Measurements from ENCODE around the gene FAM20B.

FAM20B gene

GRCh38 chr1:179052776-179053175, 27.1 kb downstream of the FAM20B start:
- peaks cover 14% of the 10 kb centered on the region for H3K9me3 Mint-ChIP-seq
- H3K36me3 Mint-ChIP-seq (ENCODE audit: low read depth): peaks cover 43% of the 10 kb centered on the region
- H3K4me1 Mint-ChIP-seq: no peaks in the 10 kb centered on the region
- H3K4me3 Mint-ChIP-seq: no peak overlapping the region
- no peaks in the 10 kb centered on the region for H3K27me3 Mint-ChIP-seq (ENCODE audit: low read depth, poor library complexity)
- H3K27ac Mint-ChIP-seq: no peak overlapping the region
- DNase-seq: no peak
- TF ChIP-seq CTCF (IDR thresholded peaks at IDR 0.05): no peak

DNA sequence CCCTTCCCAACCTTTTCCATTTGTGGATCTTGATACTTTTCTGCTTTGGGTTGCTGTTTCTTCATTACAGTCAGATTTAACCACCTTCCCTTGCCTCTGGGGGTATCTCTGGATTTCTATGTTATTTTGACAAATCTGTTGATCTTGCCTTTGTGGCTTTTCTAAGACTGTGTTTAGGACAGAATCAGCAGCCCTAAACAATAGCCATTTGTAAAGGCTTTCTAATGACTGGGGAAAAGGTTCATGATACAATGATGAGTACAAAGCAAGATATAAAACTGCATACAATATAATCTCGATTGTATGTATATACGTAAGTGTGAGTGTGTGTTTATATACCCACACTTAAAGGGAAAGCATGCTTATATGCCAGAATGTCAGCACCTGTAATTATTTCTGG, 27.8 kb downstream of the FAM20B start:
- Mint-ChIP-seq H3K4me3 (no peak overlapping the region), H3K9me3 (peaks cover 14% of the 10 kb centered on the region), H3K27ac (no peak overlapping the region), H3K4me1 (peaks cover 4% of the 10 kb centered on the region), H3K27me3 (ENCODE audit: low read depth, poor library complexity) (no peaks in the 10 kb centered on the region), H3K36me3 (ENCODE audit: low read depth) (peaks cover 47% of the 10 kb centered on the region)
- no peak for TF ChIP-seq CTCF (IDR thresholded peaks at IDR 0.05)
- no peak for DNase-seq

DNA sequence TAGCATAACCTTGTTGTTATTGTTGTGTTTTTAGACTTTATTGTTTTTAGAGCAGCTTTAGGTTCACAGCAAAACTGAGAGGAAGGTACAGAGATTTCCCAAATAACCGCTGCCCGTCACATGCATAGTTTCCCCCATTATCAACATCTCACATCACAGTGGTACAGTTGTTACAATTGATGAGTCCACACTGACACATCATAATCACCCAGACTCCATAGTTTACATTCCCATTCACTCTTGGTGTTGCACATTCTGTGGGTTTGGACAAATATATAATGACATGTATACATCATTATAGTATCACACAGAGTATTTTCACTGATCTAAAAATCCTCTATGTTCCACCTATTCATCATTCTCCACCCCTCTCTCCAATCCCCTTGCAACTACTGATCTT, 30.2 kb downstream of the FAM20B start:
- peaks cover 14% of the 10 kb centered on the region for H3K9me3 Mint-ChIP-seq
- H3K27me3 Mint-ChIP-seq (ENCODE audit: low read depth, poor library complexity): no peaks in the 10 kb centered on the region
- no peak for DNase-seq
- no peak for TF ChIP-seq CTCF (IDR thresholded peaks at IDR 0.05)
- peaks cover 8% of the 10 kb centered on the region for H3K4me1 Mint-ChIP-seq
- peaks cover 55% of the 10 kb centered on the region for H3K36me3 Mint-ChIP-seq (ENCODE audit: low read depth)
- H3K27ac Mint-ChIP-seq: no peak overlapping the region
- H3K4me3 Mint-ChIP-seq: no peak overlapping the region

GRCh38 chr1:179058487-179059483, 33.1 kb downstream of the FAM20B start:
- peaks cover 14% of the 10 kb centered on the region for H3K9me3 Mint-ChIP-seq
- no peak for DNase-seq
- H3K27me3 Mint-ChIP-seq (ENCODE audit: low read depth, poor library complexity): no peaks in the 10 kb centered on the region
- H3K27ac Mint-ChIP-seq: peak overlapping the region; percentile 1
- H3K36me3 Mint-ChIP-seq (ENCODE audit: low read depth): peaks cover 68% of the 10 kb centered on the region
- H3K4me3 Mint-ChIP-seq: no peak overlapping the region
- H3K4me1 Mint-ChIP-seq: peaks cover 15% of the 10 kb centered on the region
- no peak for TF ChIP-seq CTCF (IDR thresholded peaks at IDR 0.05)

DNA sequence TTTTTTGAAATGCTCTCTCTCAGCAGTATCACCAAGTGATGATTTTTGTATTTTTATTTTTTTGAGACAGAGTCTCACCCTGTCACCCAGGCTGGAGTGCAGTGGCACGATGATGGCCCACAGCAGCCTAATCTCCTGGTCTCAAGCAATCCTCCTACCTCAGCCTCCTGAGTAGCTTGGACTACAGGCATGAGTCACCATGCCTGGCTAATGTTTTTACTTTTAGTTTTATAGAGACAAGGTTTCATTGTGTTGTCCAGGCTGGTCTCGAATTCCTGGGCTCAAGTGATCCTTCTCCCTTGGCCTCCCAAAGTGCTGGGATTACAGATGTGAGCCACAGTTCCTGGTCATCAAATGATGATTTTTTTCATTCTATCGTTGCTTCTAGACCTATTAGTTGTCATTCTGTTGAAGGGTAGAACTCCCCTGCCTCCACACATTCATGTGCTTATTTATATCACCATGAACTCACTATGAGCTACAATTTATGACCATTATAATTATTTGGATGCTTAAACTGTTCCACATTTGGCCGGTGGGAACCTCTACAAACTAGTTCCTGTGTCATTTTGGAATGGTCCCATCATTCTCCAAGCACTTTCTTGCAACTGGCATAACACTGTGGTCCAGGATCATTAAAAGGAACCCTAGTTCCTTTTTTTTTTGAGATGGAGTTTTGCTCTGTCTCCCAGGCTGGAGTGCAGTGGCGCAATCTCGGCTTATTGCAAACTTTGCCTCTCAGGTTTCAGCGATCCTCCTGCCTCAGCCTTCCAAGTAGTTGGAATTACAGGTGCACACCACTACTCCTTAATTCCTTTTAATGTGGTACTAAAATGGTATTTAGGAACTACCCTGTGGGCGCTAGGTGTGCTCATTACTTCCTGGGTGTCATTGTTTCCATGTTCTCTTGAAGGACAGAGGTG, 35.9 kb downstream of the FAM20B start:
- H3K4me3 Mint-ChIP-seq: no peak overlapping the region
- peaks cover 67% of the 10 kb centered on the region for H3K36me3 Mint-ChIP-seq (ENCODE audit: low read depth)
- peaks cover 4% of the 10 kb centered on the region for H3K9me3 Mint-ChIP-seq
- H3K27me3 Mint-ChIP-seq (ENCODE audit: low read depth, poor library complexity): no peaks in the 10 kb centered on the region
- peak overlapping the region; percentile 39 for H3K27ac Mint-ChIP-seq
- DNase-seq: no peak
- peaks cover 15% of the 10 kb centered on the region for H3K4me1 Mint-ChIP-seq
- TF ChIP-seq CTCF (IDR thresholded peaks at IDR 0.05): no peak
